Breast epithelium (tissue), 3 donors: ENCODE measurements around the gene QSER1.

ENCODE experiments used
- POLR2A ChIP-seq: fragments of 450-650 bp; IDR thresholded peaks from one replicate; pipeline ENCODE4 v1.6.1; 2016; ENCODE audit warnings: antibody characterized with exemption, mild to moderate bottlenecking, moderate library complexity
- TF ChIP-seq, protein P1 (sequence below), 3 donors: fragments of 450-650 bp; IDR thresholded peaks; one replicate each; pipeline ENCODE4 v1.5.1; 2016 to 2017; ENCODE audit warnings: antibody characterized with exemption in 3 of 3, mild to moderate bottlenecking in 3 of 3, moderate library complexity in 3 of 3

DNA sequence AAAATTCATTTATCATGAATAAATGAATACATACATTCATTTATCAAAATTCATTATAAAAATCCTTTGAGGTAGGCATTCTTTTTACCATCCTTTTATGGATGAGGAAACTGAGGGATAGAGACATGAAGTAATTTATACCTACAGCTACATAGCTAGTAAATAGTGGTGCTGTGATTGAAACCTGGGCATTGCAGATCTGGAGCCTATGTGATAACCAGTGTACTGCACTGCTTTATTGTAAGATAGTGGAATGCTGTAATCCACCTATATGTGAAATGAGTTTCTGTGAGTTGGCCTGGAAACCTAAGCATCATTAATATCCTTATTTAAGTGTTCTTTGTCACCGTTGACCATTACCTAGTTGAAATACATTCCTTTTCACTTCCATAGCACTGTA, 4.5 kb downstream of the QSER1 start:
- TF ChIP-seq, protein P1, sequence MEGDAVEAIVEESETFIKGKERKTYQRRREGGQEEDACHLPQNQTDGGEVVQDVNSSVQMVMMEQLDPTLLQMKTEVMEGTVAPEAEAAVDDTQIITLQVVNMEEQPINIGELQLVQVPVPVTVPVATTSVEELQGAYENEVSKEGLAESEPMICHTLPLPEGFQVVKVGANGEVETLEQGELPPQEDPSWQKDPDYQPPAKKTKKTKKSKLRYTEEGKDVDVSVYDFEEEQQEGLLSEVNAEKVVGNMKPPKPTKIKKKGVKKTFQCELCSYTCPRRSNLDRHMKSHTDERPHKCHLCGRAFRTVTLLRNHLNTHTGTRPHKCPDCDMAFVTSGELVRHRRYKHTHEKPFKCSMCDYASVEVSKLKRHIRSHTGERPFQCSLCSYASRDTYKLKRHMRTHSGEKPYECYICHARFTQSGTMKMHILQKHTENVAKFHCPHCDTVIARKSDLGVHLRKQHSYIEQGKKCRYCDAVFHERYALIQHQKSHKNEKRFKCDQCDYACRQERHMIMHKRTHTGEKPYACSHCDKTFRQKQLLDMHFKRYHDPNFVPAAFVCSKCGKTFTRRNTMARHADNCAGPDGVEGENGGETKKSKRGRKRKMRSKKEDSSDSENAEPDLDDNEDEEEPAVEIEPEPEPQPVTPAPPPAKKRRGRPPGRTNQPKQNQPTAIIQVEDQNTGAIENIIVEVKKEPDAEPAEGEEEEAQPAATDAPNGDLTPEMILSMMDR (IDR thresholded peaks at IDR 0.05) = no peak
- no peak for TF ChIP-seq POLR2A
